ENCODE results near the gene NEO1. TPM values are rescaled to one million over a fixed set of nuclear protein-coding genes. Genes with fewer than 3 reads are reported as not detected.

The NEO1 gene
- total RNA-seq, 2 donors from 2014 or later, result 7.0 to 8.1 TPM

DNA sequence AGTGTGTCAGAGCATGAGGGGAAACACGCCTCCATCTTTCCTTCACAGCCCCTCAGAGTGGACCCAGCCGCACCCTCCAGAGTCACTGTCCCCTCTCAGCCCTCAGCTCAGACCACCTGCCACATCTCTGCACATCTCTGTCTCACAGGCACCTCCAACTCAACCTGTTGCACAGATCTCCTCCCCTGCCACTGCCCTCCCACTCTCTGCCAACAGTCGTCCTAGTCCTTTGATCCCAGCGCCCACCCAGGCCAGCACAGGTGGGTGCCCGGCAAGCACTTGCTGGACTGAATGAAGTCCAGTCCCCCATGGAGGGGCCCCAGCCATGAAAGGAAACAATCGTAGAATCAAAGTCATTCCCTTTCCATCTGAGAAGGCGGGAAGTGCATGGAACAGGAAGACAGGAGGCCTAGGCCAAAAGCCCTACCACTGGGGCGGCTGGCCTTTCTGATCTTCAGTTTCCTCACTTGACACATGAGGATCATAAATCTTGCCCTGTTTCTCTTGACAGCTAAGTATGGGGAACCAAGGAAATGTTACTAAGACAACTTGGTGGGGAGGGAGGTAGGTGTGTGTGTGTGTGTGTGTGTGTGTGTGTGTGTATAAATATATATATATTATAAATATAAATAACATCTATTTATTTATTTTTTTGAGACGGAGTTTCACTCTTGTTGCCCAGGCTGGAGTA, 288.4 kb downstream of the NEO1 start:
- peaks cover 4 to 6% of the 10 kb centered on the region in 2 donors for H3K9me3 Mint-ChIP-seq
- H3K27ac Mint-ChIP-seq, result no peak overlapping the region
- H3K27me3 Mint-ChIP-seq (ENCODE audit: low read depth), result peaks cover 6% of the 10 kb centered on the region
- H3K4me3 Mint-ChIP-seq, result no peak overlapping the region
- DNase-seq (no peak), ATAC-seq (replicated peaks in 1 of 2) (no peak)
- no peaks in the 10 kb centered on the region for H3K4me1 Mint-ChIP-seq (ENCODE audit: low read depth)
- H3K36me3 Mint-ChIP-seq (ENCODE audit: insufficient read depth in 2 of 2), result no peaks in the 10 kb centered on the region

GRCh38 chr15:73341886-73342600, 289.8 kb downstream of the NEO1 start:
- H3K9me3 Mint-ChIP-seq, result peaks cover 4 to 6% of the 10 kb centered on the region in 2 donors
- H3K27me3 Mint-ChIP-seq (ENCODE audit: low read depth), result peaks cover 6% of the 10 kb centered on the region
- H3K4me3 Mint-ChIP-seq, result no peak overlapping the region
- DNase-seq (no peak), ATAC-seq (replicated peaks in 1 of 2) (no peak)
- H3K36me3 Mint-ChIP-seq (ENCODE audit: insufficient read depth in 2 of 2), result no peaks in the 10 kb centered on the region
- H3K27ac Mint-ChIP-seq, result no peak overlapping the region
- no peaks in the 10 kb centered on the region for H3K4me1 Mint-ChIP-seq (ENCODE audit: low read depth)

DNA sequence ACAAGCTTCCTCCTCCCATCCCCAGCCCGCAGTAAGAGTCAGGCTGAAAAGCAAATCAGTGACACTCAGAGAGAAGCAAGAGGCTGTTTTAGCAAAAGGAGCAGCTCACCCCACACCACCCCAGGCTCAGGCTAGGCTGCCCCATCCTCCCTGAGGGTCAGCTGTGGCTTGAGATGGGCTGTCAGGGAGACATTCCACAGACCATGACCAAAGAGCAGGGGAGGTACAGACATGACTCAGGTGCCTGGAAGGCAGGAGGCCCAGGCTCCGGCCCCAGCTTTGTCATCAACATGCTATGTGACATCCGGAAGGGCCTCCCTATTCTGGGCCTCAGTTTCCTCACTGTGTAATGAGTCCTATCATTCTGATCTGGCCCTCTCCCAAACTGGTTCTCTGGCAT, 291.8 kb downstream of the NEO1 start:
- Mint-ChIP-seq H3K4me3 (no peak overlapping the region), H3K4me1 (ENCODE audit: low read depth) (no peaks in the 10 kb centered on the region), H3K36me3 (ENCODE audit: insufficient read depth in 2 of 2) (no peaks in the 10 kb centered on the region), H3K9me3 (peaks cover 4 to 6% of the 10 kb centered on the region in 2 donors), H3K27ac (no peak overlapping the region), H3K27me3 (ENCODE audit: low read depth) (peaks cover 6% of the 10 kb centered on the region)
- no peak for DNase-seq
- no peak for ATAC-seq (replicated peaks in 1 of 2)

DNA sequence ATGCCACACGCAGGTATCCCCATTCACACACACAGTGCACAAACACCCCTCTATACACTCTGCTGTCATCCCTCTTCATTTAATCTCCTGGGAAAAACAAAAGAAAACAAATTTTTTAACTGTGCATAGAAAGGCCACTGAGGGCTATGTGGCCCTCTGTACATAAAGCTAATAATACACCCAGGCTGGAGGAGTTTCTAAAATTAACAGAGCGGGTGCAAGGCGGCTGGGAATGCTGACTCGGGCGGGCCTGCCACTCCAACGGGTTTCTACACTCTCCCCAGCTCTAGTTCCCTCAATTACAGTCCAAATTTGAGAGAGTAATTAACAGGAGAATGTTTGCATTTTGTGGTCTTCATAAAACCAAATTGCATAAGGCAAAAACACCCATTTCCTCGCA, 293.4 kb downstream of the NEO1 start:
- no peak for ATAC-seq (replicated peaks in 1 of 2)
- H3K36me3 Mint-ChIP-seq (ENCODE audit: insufficient read depth in 2 of 2), result no peaks in the 10 kb centered on the region
- no peak overlapping the region for H3K27ac Mint-ChIP-seq
- no peak for DNase-seq
- H3K4me3 Mint-ChIP-seq, result no peak overlapping the region
- no peaks in the 10 kb centered on the region for H3K4me1 Mint-ChIP-seq (ENCODE audit: low read depth)
- H3K27me3 Mint-ChIP-seq (ENCODE audit: low read depth), result peaks cover 6% of the 10 kb centered on the region
- peaks cover 4 to 6% of the 10 kb centered on the region in 2 donors for H3K9me3 Mint-ChIP-seq

DNA sequence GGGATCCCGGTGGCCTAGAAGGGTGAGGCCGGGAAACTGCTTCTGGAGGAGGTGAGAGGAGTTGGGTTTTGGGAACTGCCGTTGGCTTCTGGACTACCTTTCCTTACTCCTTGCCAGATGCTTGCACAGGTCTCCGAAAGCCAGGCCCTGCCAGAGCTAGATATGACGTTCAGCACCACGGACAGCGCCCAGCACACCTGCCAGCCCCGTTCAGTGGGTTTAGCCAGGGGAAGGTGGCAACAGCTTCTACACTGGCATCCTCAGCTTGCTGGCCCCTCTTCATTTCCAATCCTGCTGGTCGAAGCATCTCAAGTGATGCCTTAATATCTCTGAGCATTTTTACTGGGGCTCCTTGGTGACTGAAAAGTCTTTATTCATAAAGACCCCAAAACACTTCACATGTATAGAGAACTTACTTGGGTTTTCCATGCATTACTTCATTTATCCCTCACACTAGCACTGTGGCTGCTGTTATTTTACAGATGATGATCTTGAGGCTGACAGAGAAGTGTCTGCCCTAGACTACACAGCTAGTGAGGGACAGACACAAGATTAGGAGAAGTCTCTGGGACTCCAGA, 294.6 kb downstream of the NEO1 start:
- H3K36me3 Mint-ChIP-seq (ENCODE audit: insufficient read depth in 2 of 2), result no peaks in the 10 kb centered on the region
- no peak overlapping the region for H3K4me3 Mint-ChIP-seq
- H3K9me3 Mint-ChIP-seq, result peaks cover 4 to 6% of the 10 kb centered on the region in 2 donors
- H3K4me1 Mint-ChIP-seq (ENCODE audit: low read depth), result no peaks in the 10 kb centered on the region
- ATAC-seq (replicated peaks in 1 of 2) (peak in 1 of 2 donors; percentile 32), DNase-seq (peak; percentile 60 to 64)
- H3K27ac Mint-ChIP-seq, result no peak overlapping the region
- peaks cover 6% of the 10 kb centered on the region for H3K27me3 Mint-ChIP-seq (ENCODE audit: low read depth)

DNA sequence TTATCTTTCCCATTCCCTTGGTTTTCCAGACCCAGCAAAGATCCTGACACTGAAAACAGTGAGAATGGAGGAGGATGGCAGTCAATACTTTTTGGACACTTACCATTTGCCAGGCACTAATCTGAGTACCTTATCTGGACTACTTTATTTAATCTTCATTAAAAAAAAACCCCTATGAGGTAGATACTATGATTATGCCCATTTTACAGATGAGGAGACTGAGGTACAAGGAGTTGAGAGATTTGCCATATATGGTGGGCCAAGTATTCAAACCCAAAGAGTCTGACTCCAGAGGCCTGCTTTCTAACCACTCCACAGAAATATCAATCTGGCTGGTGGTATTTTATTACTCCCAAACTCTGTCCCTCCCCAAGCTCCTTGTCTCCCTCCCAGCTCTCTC, 296.9 kb downstream of the NEO1 start:
- DNase-seq (no peak), ATAC-seq (replicated peaks in 1 of 2) (no peak)
- Mint-ChIP-seq H3K36me3 (ENCODE audit: insufficient read depth in 2 of 2) (no peaks in the 10 kb centered on the region), H3K4me3 (no peak overlapping the region), H3K27ac (no peak overlapping the region), H3K27me3 (ENCODE audit: low read depth) (no peaks in the 10 kb centered on the region), H3K9me3 (no peaks in the 10 kb centered on the region), H3K4me1 (ENCODE audit: low read depth) (no peaks in the 10 kb centered on the region)

DNA sequence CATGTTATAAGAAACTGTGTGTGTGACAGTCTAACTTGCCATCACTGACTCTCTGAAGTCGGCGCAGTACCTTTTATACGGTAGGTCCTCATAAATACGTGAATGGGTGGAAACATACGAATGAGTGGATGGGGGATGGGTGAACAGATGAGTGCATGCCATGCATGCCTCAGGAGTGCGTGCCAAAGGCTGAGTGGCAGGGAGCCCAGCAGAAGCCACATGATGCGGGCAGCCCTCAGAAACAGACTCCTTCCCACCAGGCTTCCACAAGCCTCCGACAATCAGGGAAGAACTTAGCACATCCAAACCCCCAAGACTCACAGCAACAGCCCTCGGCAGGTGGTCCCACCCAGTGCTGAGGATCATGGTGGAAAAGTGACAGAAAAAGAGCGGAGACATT, 299.8 kb downstream of the NEO1 start:
- Mint-ChIP-seq H3K27ac (no peak overlapping the region), H3K27me3 (ENCODE audit: low read depth) (no peaks in the 10 kb centered on the region), H3K36me3 (ENCODE audit: insufficient read depth in 2 of 2) (no peaks in the 10 kb centered on the region), H3K9me3 (no peaks in the 10 kb centered on the region), H3K4me1 (ENCODE audit: low read depth) (no peaks in the 10 kb centered on the region), H3K4me3 (no peak overlapping the region)
- ATAC-seq (replicated peaks in 1 of 2) (no peak), DNase-seq (no peak)

DNA sequence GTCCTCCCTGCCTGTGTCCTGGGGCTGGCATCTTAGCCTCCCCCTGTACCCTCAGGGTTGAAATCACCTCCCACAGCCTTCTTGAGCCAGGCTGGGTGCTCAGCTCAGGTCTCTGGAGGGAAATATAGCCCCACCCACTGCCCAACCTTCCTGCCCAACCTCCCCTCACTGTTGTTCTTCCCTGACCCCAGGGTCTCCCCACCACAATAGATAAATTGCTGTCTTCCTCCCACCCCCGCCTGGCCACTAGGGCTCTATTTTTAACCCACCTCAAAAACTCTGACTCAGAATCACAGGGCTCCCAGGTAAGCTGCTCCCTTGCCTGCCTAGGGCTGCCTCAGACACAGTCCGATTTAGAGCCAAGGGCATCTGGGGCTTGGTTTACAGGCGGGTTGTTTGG, 301.5 kb downstream of the NEO1 start:
- DNase-seq, result no peak
- Mint-ChIP-seq H3K4me1 (ENCODE audit: low read depth) (no peaks in the 10 kb centered on the region), H3K4me3 (no peak overlapping the region), H3K9me3 (no peaks in the 10 kb centered on the region), H3K36me3 (ENCODE audit: insufficient read depth in 2 of 2) (no peaks in the 10 kb centered on the region), H3K27me3 (ENCODE audit: low read depth) (no peaks in the 10 kb centered on the region), H3K27ac (no peak overlapping the region)
- ATAC-seq (replicated peaks in 1 of 2), result no peak

DNA sequence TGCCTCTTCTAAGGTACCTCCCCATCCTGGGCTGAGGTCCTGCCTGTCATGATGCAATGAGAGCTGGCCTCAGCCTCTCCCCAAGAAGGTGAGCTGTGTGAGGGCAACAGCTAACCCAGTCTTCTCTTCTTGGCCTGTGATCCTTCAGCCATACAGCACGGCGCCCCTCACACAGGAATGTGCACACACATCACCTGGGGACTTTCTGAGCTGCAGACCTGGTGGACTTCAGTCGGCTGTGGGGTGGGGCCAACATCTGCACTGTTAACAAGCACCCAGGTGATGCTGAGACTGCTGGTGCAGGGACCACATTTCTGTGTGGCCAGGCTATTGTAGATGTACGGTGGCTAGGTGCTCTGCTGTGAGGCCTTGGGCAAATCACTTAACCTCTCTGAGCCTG, 302.0 kb downstream of the NEO1 start:
- no peaks in the 10 kb centered on the region for H3K4me1 Mint-ChIP-seq (ENCODE audit: low read depth)
- H3K9me3 Mint-ChIP-seq, result no peaks in the 10 kb centered on the region
- DNase-seq, result no peak
- ATAC-seq (replicated peaks in 1 of 2), result no peak
- no peak overlapping the region for H3K4me3 Mint-ChIP-seq
- no peaks in the 10 kb centered on the region for H3K27me3 Mint-ChIP-seq (ENCODE audit: low read depth)
- H3K36me3 Mint-ChIP-seq (ENCODE audit: insufficient read depth in 2 of 2), result no peaks in the 10 kb centered on the region
- no peak overlapping the region for H3K27ac Mint-ChIP-seq
